NCI-H82 (cell line): ENCODE results near the gene DENND5B.
"Not testable (repeated sequence)": the region's sequence is repeated elsewhere in the genome, so short reads cannot be mapped to it uniquely, and the experiment has no call there.

Source experiments
- DNase-seq: peaks from one replicate; lab custom pipeline; 2025; lab: John Stamatoyannopoulos, UW

Gene DENND5B

DNA sequence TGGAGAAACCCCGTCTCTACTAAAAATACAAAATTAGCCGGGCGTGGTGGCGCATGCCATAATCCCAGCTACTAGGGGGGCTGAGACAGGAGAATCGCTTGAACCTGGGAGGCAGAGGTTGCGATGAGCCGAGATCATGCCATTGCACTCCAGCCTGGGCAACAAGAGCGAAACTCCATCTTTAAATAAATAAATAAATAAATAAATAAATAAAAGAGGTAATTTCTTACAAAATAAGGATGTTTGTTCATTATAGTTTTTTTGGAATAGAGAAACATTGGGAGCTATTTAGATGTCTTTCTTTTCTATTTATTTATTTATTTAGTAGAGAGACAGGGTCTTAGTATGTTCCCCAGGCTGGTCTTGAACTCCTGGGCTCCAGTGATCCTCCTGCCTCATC lies 213.7 kb downstream of the DENND5B start:
- not testable (repeated sequence) for DNase-seq

- DNase-seq = not testable (repeated sequence)
Observed at GRCh38 chr12:31375422-31375821, 215.5 kb downstream of the DENND5B start.

GRCh38 chr12:31371256-31371620 lies 219.7 kb downstream of the DENND5B start:
- DNase-seq = no peak

DNA sequence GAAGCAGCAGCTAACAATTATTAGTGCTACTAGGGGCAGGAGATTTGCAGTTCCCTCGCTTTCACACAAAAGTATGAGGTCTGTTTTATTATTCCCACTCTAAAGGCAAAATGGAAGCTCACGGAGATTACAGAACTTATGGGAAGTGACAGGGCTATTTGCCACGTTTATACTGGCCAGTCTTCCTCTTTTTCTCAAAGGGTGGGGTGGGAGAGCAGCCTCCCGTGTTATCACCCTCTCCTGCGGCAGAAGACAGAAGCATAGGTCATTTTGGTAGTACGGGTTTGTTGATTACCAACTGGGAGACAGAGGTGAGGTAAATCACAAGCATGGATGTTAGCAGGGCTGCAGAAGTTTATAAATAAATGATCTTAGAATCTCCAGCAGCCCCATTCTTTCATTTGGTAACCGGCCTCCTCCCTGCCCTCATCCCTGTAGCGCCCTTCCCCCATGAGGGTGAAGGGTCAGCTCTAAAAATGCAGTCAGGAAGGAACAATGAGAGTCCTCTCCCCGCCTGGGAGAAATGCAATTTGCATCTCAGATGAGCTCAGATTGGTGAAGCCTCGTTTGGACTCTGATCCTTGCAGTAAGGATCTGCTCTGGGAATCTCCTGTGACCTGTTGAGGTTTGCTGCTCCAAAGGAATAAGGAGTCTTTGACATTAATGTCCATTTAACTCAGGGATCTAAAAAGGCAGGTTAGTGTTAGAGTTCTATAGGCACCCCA lies 220.2 kb downstream of the DENND5B start:
- DNase-seq = no peak

DNA sequence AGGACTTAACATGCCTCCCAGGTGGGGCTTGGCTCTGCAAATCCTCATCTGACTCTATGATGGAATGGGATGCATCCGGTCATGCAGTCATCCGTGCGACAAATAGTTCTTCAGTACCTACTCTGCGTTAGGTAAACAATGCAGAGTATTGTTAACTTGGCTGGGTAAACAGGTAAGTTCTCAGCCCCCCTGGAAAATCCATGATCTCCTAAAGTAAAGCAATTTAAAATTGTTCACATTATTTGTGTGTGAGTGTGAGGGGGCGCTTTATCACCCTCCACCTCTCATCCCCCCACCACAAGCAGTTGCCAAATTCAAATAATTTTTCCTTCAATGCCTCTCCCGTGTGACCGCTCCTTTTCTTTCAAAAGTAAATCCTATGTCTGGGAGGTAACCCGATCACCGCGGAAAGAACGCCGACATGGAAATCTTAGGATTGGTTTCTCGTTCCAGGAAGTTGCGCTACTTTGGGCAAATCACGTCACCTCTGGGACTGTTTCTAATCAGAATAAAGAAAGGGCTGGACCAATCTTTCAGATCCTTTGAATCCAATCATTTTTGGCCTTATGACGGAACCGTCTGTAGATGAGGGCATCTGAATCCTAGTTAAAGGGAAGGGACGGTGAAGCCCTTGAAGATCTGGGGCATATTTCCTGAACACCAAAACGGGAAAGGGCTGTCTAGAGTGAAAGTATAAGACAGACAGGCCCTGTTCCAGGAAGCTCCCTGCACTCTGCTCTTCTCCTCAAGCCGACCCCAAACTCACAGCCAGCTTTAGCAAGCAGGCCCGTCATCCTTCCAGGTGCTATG lies 221.0 kb downstream of the DENND5B start:
- DNase-seq = no peak

DNA sequence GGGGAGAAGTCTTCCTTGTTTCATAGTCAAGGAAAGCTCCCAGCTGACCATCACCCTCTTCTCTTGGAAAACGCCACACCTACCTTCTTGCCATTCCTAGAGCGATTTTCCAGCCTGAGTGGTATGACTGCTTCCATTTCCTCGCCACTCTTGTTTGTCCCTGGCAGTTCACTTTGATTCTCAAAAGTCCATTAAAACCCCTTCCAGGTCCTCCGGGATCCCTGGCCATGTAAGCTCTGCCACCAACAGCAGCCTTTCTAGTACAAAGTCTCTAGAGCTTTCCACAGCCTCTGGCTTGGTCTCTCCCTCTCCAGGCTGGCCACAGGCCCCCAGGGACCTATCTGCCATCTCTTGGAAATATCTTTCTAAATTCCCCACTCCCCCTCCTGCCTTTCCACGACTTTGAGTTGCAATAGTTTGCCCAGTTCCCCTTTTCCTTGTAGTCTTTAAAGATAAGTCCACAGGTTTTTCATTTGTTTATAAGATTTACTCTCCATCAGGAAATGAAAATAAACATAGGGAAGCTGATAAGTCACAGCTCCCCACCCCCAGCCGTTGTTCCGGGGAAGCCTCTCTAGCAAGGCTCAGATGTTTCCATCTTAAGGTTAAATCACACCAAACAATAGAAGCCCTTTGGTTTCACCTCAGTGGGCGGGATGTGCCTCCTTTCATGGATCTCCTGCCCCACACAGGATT lies 222.1 kb downstream of the DENND5B start:
- DNase-seq = peak; percentile 30

- no peak for DNase-seq
Observed at GRCh38 chr12:31366104-31366621, 224.8 kb downstream of the DENND5B start.

- DNase-seq = peak; percentile 50
Observed at GRCh38 chr12:31363831-31364230, 227.1 kb downstream of the DENND5B start.

GRCh38 chr12:31363416-31363809 lies 227.5 kb downstream of the DENND5B start:
- no peak for DNase-seq

DNA sequence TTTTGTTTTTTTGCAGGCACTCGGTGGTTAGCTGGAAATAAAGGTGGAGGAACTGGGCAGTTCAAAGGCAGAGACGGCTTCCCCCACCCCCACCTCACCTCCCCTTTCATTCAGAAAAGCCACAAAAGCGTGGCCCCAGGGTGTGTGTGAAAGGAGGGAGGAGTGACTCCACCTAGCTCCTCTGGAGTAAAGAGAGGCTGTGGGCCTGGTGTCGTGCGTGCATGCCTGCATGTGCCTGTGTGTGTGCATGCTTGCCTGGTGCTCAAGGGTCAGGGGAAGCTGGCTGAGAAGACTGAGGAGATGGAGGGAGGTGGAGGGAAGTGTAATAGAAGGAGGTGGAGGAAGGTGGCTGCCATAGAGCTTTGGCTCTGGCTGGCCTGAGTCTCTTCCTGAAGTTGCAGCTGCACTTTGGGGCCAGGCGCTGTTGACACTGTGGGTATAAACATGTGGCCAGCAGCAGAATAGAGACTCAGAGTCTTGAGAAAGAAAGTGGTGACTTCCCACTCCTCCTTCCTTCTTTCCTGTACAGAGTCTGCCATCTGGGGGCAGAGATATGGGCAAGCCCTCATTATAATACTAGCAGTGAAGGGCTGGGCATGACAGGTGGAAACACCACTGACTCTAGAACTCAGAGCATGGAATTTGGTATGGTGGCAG lies 228.0 kb downstream of the DENND5B start:
- peak; percentile 21 for DNase-seq

DNA sequence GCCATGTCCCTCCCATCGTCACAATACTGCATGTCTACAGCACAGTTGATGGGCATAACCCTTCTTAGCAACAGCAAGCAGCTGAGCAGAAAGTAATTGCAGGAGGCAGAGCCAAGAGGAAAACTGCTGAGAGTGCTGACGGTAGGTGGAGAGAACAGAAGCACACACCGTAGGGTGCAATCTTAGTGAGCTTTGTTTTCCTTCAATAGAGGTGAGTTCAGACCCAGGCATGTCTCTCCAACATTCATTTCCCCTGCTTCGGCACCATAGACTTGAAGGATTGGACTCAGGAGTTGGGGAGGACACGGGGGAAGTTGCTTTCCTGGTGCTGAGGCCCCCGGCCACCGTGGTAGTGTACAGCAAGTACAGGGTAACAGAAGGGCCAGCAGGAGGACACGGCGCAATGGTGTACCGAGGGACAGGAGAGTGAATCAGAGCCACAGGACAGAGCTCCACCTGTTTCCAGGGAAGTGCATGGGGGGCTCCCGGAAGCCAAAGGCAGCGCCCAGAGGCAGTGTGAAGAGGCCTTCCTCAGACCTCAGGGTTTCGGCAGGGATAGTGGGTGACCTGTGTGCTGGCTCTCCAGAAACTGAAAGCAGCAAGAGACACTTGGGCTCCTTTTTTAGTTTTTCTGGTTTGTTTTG lies 228.7 kb downstream of the DENND5B start:
- DNase-seq = no peak

DNA sequence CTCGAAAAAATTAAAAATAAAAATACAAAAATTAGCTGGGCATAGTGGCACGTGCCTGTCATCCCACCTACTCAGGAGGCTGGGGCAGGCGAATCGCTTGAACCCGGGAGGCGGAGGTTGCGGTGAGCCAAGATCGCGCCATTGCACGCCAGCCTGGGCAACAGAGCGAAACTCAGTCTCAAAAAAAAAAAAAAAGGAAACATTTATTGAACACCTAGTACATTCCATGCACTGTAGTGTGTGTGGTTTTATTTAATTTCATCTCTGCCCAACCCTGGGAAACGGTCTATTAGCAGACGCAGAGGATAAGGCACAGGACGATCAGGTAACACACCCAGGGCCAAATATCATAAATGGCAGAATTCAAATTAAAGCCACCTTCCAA lies 229.2 kb downstream of the DENND5B start:
- DNase-seq = no peak

- no peak for DNase-seq
Observed at GRCh38 chr12:31355747-31356107, 235.2 kb downstream of the DENND5B start.

DNA sequence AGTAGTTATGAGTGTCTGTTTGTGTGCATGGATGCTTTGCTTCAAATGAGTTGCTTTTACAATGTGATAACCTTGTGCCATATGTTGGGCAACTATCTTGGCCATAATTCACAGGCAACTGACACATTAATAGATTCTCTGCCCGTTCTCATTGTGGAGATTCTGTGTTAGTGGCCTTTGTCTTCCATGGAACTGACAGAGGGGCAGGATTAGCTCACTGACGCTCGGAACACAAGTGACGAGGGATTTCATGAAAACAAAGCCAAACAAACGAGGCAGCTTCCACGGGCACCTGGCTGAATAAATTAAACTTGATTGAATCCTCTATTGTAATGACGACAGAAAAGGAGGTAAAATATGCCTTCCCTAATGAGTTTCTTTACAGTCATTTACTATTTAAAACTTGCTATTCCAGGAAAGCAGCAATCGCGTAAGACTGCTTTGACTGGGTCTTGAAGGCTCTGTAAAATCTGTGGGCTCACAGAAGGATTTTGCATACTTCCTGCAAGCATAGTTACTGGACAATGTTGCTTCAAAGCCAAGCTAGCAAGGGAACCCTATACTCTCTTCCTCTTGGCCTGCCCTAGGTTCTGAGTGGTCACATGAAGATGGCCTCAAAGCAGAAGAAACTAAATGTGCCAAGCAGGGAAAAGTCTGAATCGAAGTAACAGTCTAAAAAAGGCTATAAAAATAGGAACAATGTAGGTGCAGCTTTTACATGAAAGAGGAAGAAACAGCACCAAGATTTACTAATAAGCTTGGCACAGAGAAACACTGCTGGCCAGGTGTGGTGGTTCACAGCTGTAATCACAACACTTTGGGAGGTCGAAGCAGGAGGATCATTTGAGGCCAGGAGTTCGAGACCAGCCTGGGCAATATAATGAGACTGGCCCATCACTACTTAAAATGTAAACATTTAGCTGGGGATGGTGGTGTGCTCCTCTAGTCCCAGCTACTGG lies 236.9 kb downstream of the DENND5B start:
- peak; percentile 92 for DNase-seq

GRCh38 chr12:31346267-31346666 lies 244.7 kb downstream of the DENND5B start:
- DNase-seq = no peak

DNA sequence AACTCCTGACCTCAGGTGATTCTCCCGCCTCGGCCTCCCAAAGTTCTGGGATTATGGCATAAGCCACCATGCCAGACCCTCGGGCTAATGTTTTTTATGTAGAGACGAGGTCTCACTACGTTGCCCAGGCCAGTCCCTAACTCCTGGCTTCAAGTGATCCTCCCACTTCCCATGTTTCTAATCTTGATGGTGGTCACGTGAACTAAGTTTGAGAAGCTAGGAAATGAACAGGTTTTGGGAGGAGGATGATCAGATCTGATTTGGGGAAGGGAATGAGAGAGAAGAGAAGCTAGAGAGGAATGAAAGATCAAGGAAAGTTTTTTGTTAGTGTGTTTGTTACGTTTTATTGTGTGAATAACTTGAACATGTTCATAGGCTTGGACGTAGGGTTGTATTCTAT lies 247.8 kb downstream of the DENND5B start:
- no peak for DNase-seq

- peak; percentile 59 for DNase-seq
Observed at GRCh38 chr12:31342286-31342685, 248.7 kb downstream of the DENND5B start.

- no peak for DNase-seq
Observed at GRCh38 chr12:31339831-31340622, 250.9 kb downstream of the DENND5B start.

DNA sequence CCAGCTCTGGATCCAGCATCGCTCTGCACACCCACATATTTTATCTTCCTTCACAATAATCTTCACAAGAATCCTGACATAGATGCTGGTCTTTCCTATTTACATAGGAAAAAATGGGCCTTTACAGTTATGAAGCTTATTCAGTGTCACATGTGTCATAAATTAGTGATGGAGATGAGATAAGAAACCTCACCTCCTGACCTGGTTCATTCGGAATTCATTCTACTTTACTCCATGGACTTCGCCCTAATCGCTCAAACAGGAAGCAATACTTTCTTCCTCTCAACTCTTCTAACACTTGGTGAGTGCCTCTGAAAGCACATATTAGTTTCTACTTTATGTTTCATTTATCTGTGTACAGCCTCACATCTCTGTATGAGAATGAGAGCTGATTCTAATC lies 253.0 kb downstream of the DENND5B start:
- DNase-seq = no peak
